CD14-positive monocyte (primary cell): ENCODE data around the gene DLK1. TPM values are rescaled to one million over a fixed set of nuclear protein-coding genes. Genes with fewer than 3 reads are reported as not detected.

Experiments
- DNase-seq, 3 donors: peaks; one replicate each; pipeline ENCODE4 v3.0.0-alpha.2; 2011 to 2022
- H2AFZ ChIP-seq: 2 replicates; pipeline ENCODE4 v1.6.0; 2012; ENCODE audit warnings: mild to moderate bottlenecking, low read depth, low read length, inconsistent platforms; ENCODE audit not compliant: insufficient read depth, poor library complexity, severe bottlenecking
- H3K27ac ChIP-seq, 2 donors: 1 replicate in 1 of 2; 2 replicates in 1 of 2; pipeline ENCODE4 v1.5.1; 2012 to 2013; ENCODE audit warnings: low read length in 2 of 2, control low read depth in 1 of 2, inconsistent platforms in 1 of 2, low read depth in 1 of 2, mild to moderate bottlenecking in 1 of 2
- H3K27me3 ChIP-seq, 2 donors: one replicate each; pipeline versions ENCODE4 v1.6.0 to v1.6.1; 2011 to 2013; ENCODE audit warnings: low read length in 2 of 2; ENCODE audit not compliant: control insufficient read depth in 2 of 2, insufficient read depth in 2 of 2
- H3K36me3 ChIP-seq, 2 donors: replicated peaks in 1 of 2; 1 replicate in 1 of 2; 2 replicates in 1 of 2; pipeline versions ENCODE4 v1.5.1 to v1.6.1; 2012 to 2013; ENCODE audit warnings: low read length in 2 of 2, control low read depth in 1 of 2, inconsistent platforms in 1 of 2, mild to moderate bottlenecking in 1 of 2; ENCODE audit not compliant: insufficient read depth in 2 of 2, control insufficient read depth in 1 of 2
- H3K4me1 ChIP-seq, 2 donors: 1 replicate in 1 of 2; 2 replicates in 1 of 2; pipeline versions ENCODE4 v1.5.1 to v1.6.1; 2012 to 2013; ENCODE audit warnings: low read length in 2 of 2, control low read depth in 1 of 2, inconsistent platforms in 1 of 2, mild to moderate bottlenecking in 1 of 2, moderate library complexity in 1 of 2; ENCODE audit not compliant: insufficient read depth in 2 of 2, control insufficient read depth in 1 of 2
- H3K4me2 ChIP-seq: replicated peaks from 2 replicates; pipeline ENCODE3; 2012; ENCODE audit warnings: low read length, moderate library complexity, mild to moderate bottlenecking; ENCODE audit not compliant: poor library complexity, severe bottlenecking; ENCODE audit errors: extremely low read depth
- H3K4me3 ChIP-seq, 3 experiments: fragments of 200-600 bp in 1 of 3; sonication (generic) in 1 of 3; replicated peaks in 1 of 3; 1 replicate in 2 of 3; 2 replicates in 1 of 3; pipeline ENCODE4 v1.5.1; 2011 to 2013; ENCODE audit warnings: low read length in 3 of 3, mild to moderate bottlenecking in 3 of 3, control low read depth in 2 of 3, low read depth in 2 of 3, inconsistent platforms in 1 of 3, moderate library complexity in 1 of 3
- H3K79me2 ChIP-seq: 2 replicates; pipeline ENCODE4 v1.6.0; 2012; ENCODE audit warnings: mild to moderate bottlenecking, control low read depth, inconsistent platforms, low read length, moderate library complexity; ENCODE audit not compliant: insufficient read depth
- H3K9ac ChIP-seq: 2 replicates; pipeline ENCODE4 v1.6.0; 2017; ENCODE audit warnings: low read length, mild to moderate bottlenecking; ENCODE audit not compliant: insufficient read depth, poor library complexity, severe bottlenecking
- H3K9me3 ChIP-seq, 2 donors: replicated peaks in 1 of 2; 1 replicate in 1 of 2; 2 replicates in 1 of 2; pipeline versions ENCODE4 v1.5.1 to v1.6.1; 2012 to 2013; ENCODE audit warnings: low read length in 2 of 2, control low read depth in 1 of 2; ENCODE audit not compliant: control insufficient read depth in 1 of 2, insufficient read depth in 1 of 2
- H4K20me1 ChIP-seq: 2 replicates; pipeline ENCODE4 v1.6.0; 2012; ENCODE audit warnings: mild to moderate bottlenecking, low read length, control low read depth, moderate library complexity; ENCODE audit not compliant: insufficient read depth
- H3K27ac Mint-ChIP-seq, 7 donors: one replicate each; pipeline ENCODE4 v1.8.0; 2020; ENCODE audit warnings: mild to moderate bottlenecking in 7 of 7, mixed read lengths in 7 of 7, moderate library complexity in 6 of 7, inconsistent platforms in 2 of 7
- H3K27me3 Mint-ChIP-seq, 3 donors: one replicate each; pipeline ENCODE4 v1.8.0; 2021 to 2022; ENCODE audit warnings: low read depth in 3 of 3, mild to moderate bottlenecking in 3 of 3, mixed read lengths in 3 of 3, moderate library complexity in 3 of 3, inconsistent platforms in 1 of 3
- H3K36me3 Mint-ChIP-seq, 2 donors: one replicate each; pipeline ENCODE4 v1.8.0; 2020; ENCODE audit warnings: mixed read lengths in 2 of 2, inconsistent platforms in 1 of 2, mild to moderate bottlenecking in 1 of 2
- H3K4me1 Mint-ChIP-seq: one replicate; pipeline ENCODE4 v1.8.0; 2020; ENCODE audit warnings: mild to moderate bottlenecking, mixed read lengths
- H3K4me3 Mint-ChIP-seq, 2 donors: one replicate each; pipeline ENCODE4 v1.8.0; 2020; ENCODE audit warnings: mild to moderate bottlenecking in 2 of 2, mixed read lengths in 2 of 2, moderate library complexity in 1 of 2
- H3K9me3 Mint-ChIP-seq, 7 donors: one replicate each; pipeline ENCODE4 v1.8.0; 2020 to 2022; ENCODE audit warnings: mixed read lengths in 7 of 7, mild to moderate bottlenecking in 6 of 7, moderate library complexity in 6 of 7, inconsistent platforms in 2 of 7
- WGBS: methylation state at CpG from one replicate; pipeline ENCODE4 v1.1.5; 2013; ENCODE audit warnings: missing lambda C conversion rate; ENCODE audit not compliant: insufficient coverage; 5-methylcytosine and 5-hydroxymethylcytosine counted together
- intact Hi-C, 2 donors: fragments of 100-400 bp; cut with micrococcal nuclease; formaldehyde crosslinking; loops; one replicate each; pipeline versions ENCODE4 v1.15.0 to v1.15.1; 2023
- polyA plus RNA-seq, 3 donors: library from polyadenylated mRNA; depleted of rRNA in 1 of 3; unstranded in 2 of 3; stranded (reverse) in 1 of 3; fragments of 300-500 nt in 2 of 3; fragments of >200 nt in 1 of 3; fragmentation: Illumina TruSeq in 2 of 3; gene quantifications; 1 replicate in 2 of 3; 2 replicates in 1 of 3; pipeline ENCODE4 v1.2.3, GENCODE V29; 2012 to 2021
- TF ChIP-seq, protein P1 (sequence below): fragments of 200-600 bp; IDR thresholded peaks from one replicate; pipeline ENCODE4 v1.8.0; 2022; ENCODE audit warnings: antibody characterized with exemption, mild to moderate bottlenecking

Gene DLK1
- polyA plus RNA-seq, 3 donors, result 0.04 TPM; not detected in 2

DNA sequence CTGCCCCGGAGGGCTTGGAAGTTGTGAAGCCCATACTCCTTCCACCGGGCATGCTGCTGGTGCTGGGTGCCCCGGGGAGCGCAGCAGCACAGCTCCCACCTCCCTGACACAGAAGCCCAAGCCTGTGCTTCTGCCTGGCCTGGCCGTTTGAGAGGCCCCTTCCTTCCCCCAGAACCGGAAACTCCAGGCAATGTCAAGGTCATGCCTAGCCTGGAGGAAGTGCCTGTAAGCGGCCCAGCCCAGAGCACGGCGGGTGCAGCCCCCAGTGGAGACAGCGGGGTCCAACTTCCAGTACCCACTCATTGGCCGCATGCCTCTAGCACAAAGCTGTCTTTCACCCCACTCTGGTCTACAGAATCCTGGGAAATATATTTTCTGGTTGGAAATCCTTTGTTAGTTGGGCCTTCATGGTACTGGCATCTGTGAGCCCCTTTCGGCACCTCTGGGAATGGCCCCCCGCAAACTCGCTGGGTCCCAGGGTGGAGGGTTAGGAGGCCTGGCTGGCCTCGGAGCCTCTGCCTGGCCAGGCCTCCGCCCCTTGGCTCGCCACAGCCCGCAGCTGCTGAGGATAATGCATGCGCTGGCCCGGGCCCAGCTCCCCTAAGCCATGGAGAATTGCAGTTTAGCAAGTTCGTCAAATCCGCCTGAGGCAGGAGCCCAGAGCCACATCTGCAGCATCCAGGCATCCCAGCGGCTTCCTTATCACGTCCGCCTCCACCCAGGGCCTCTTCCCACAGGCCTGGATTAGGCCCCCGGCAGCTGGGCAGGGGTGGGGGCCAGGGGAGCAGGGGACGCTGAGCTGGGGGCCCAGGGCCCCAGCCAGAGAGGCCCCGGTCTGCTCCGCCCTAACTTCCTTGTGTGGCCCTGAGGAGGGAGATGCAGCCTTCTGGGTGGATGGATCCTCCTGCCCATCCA is 48.9 kb upstream of the DLK1 start:
- Mint-ChIP-seq H3K36me3 (peaks cover 0 to 2% of the 10 kb centered on the region in 2 donors), H3K27me3 (peaks cover 12 to 17% (median 14%) of the 10 kb centered on the region in 3 donors), H3K4me1 (peaks cover 79% of the 10 kb centered on the region), H3K4me3 (peak overlapping the region; percentile 50 to 80), H3K27ac (peak overlapping the region in 6 of 7 donors; percentile 54 to 86 (median 76)), H3K9me3 (peaks cover 0 to 3% (median 0%) of the 10 kb centered on the region in 7 donors)
- peak overlapping the region; percentile 80 for H2AFZ ChIP-seq
- peak; percentile 43 to 71 (median 55) for DNase-seq
- 20% methylated on average over 23 of the region's 29 CpGs for WGBS
- H3K79me2 ChIP-seq, result no peaks in the 10 kb centered on the region
- H3K4me1 ChIP-seq, result peaks cover 60 to 76% of the 10 kb centered on the region in 2 donors
- peak overlapping the region in 1 of 3 experiments; percentile 65 for H3K4me3 ChIP-seq
- TF ChIP-seq, protein P1, sequence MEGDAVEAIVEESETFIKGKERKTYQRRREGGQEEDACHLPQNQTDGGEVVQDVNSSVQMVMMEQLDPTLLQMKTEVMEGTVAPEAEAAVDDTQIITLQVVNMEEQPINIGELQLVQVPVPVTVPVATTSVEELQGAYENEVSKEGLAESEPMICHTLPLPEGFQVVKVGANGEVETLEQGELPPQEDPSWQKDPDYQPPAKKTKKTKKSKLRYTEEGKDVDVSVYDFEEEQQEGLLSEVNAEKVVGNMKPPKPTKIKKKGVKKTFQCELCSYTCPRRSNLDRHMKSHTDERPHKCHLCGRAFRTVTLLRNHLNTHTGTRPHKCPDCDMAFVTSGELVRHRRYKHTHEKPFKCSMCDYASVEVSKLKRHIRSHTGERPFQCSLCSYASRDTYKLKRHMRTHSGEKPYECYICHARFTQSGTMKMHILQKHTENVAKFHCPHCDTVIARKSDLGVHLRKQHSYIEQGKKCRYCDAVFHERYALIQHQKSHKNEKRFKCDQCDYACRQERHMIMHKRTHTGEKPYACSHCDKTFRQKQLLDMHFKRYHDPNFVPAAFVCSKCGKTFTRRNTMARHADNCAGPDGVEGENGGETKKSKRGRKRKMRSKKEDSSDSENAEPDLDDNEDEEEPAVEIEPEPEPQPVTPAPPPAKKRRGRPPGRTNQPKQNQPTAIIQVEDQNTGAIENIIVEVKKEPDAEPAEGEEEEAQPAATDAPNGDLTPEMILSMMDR, result no peak
- intact Hi-C loops, result no loop called here
- peak overlapping the region; percentile 73 for H3K4me2 ChIP-seq
- peak overlapping the region; percentile 75 to 76 for H3K27ac ChIP-seq
- H4K20me1 ChIP-seq, result no peaks in the 10 kb centered on the region
- H3K9me3 ChIP-seq, result peaks cover 0 to 2% of the 10 kb centered on the region in 2 donors
- H3K9ac ChIP-seq, result peak overlapping the region; percentile 49
- H3K27me3 ChIP-seq, result peaks cover 0 to 9% of the 10 kb centered on the region in 2 donors
- no peaks in the 10 kb centered on the region for H3K36me3 ChIP-seq

- TF ChIP-seq, protein P1, result no peak
- no peak overlapping the region for H3K4me3 Mint-ChIP-seq
- peaks cover 5 to 10% (median 7%) of the 10 kb centered on the region in 3 donors for H3K27me3 Mint-ChIP-seq
Observed at GRCh38 chr14:100678469-100678828, 48.2 kb upstream of the DLK1 start.

More at GRCh38 chr14:100678469-100678828, 48.2 kb upstream of the DLK1 start:
- Histone ChIP-seq H3K79me2 (no peaks in the 10 kb centered on the region), H3K27ac (peak overlapping the region; percentile 75 to 76), H3K9ac (peak overlapping the region; percentile 49), H3K9me3 (peaks cover 0 to 2% of the 10 kb centered on the region in 2 donors), H3K36me3 (no peaks in the 10 kb centered on the region), H3K27me3 (peaks cover 0 to 2% of the 10 kb centered on the region in 2 donors), H3K4me2 (peak overlapping the region; percentile 73), H2AFZ (peak overlapping the region; percentile 80), H4K20me1 (no peaks in the 10 kb centered on the region), H3K4me1 (peaks cover 66 to 76% of the 10 kb centered on the region in 2 donors), H3K4me3 (no peak overlapping the region)
- peaks cover 0 to 5% (median 0%) of the 10 kb centered on the region in 7 donors for H3K9me3 Mint-ChIP-seq
- peaks cover 79% of the 10 kb centered on the region for H3K4me1 Mint-ChIP-seq
- DNase-seq, result no peak
- peaks cover 0 to 2% of the 10 kb centered on the region in 2 donors for H3K36me3 Mint-ChIP-seq
- peak overlapping the region in 2 of 7 donors; percentile 28 to 69 for H3K27ac Mint-ChIP-seq
- 69% methylated on average over 5 of the region's 7 CpGs for WGBS
- intact Hi-C loops, result no loop called here
